GM23338 (cell line): Measurements from ENCODE around the gene OTOGL. TPM values are rescaled to one million over a fixed set of nuclear protein-coding genes. Genes with fewer than 3 reads are reported as not detected.

Source experiments
- ATAC-seq: fragments of 200-7000 bp; cut with Tn5 transposase; 3 replicates; pipeline ENCODE4 v1.9.1; 2020
- DNase-seq: peaks from one replicate; pipeline ENCODE4 v3.0.0-alpha.2; 2015; ENCODE audit warnings: low spot score
- H2AFZ ChIP-seq: fragments of 200-600 bp; sonication (generic); 2 replicates; pipeline ENCODE4 v1.8.0; 2016; ENCODE audit warnings: antibody characterized with exemption, mild to moderate bottlenecking, moderate library complexity
- H3F3A ChIP-seq: fragments of 200-600 bp; sonication (generic); replicated peaks from 2 replicates; pipeline ENCODE4 v1.8.0; 2017; ENCODE audit warnings: antibody characterized with exemption, mixed run types, low read depth
- H3K27ac ChIP-seq: fragments of 200-600 bp; sonication (generic); 2 replicates; pipeline ENCODE4 v1.6.1; 2016; ENCODE audit warnings: low read depth
- H3K27me3 ChIP-seq: fragments of 200-600 bp; sonication (generic); 2 replicates; pipeline ENCODE4 v1.8.0; 2016; ENCODE audit warnings: mild to moderate bottlenecking, mixed run types, moderate library complexity; ENCODE audit not compliant: insufficient read depth
- H3K36me3 ChIP-seq: fragments of 200-600 bp; sonication (generic); 2 replicates; pipeline ENCODE4 v1.8.0; 2016; ENCODE audit warnings: mild to moderate bottlenecking; ENCODE audit not compliant: insufficient read depth
- H3K4me1 ChIP-seq: fragments of 200-600 bp; sonication (generic); 2 replicates; pipeline ENCODE4 v1.8.0; 2016; ENCODE audit warnings: mild to moderate bottlenecking, moderate library complexity; ENCODE audit not compliant: insufficient read depth
- H3K4me2 ChIP-seq: fragments of 200-600 bp; sonication (generic); 2 replicates; pipeline ENCODE4 v1.7.1; 2017; ENCODE audit warnings: mixed run types
- H3K4me3 ChIP-seq: fragments of 200-600 bp; sonication (generic); 2 replicates; pipeline ENCODE4 v1.6.1; 2016; ENCODE audit warnings: mixed run types
- H3K79me2 ChIP-seq: fragments of 200-600 bp; sonication (generic); replicated peaks from 2 replicates; pipeline ENCODE4 v1.8.0; 2017; ENCODE audit warnings: mild to moderate bottlenecking; ENCODE audit not compliant: insufficient read depth
- H3K9me2 ChIP-seq: fragments of 200-600 bp; sonication (generic); 2 replicates; pipeline ENCODE4 v1.8.0; 2017; ENCODE audit not compliant: insufficient read depth
- H4K20me1 ChIP-seq: fragments of 200-600 bp; sonication (generic); replicated peaks from 2 replicates; pipeline ENCODE4 v1.8.0; 2017; ENCODE audit warnings: mild to moderate bottlenecking; ENCODE audit not compliant: insufficient read depth
- H3K27ac Mint-ChIP-seq: 2 replicates; pipeline ENCODE4 v1.8.0; 2020; ENCODE audit warnings: inconsistent platforms, mild to moderate bottlenecking, moderate library complexity, mixed read lengths
- H3K27me3 Mint-ChIP-seq: 3 replicates; pipeline ENCODE4 v1.8.0; 2022; ENCODE audit warnings: low read depth, mild to moderate bottlenecking, moderate library complexity, mixed read lengths, inconsistent platforms; ENCODE audit not compliant: insufficient read depth, poor library complexity
- H3K36me3 Mint-ChIP-seq: 3 replicates; pipeline ENCODE4 v1.8.0; 2021; ENCODE audit warnings: low read depth, mild to moderate bottlenecking, inconsistent platforms, moderate library complexity, mixed read lengths
- H3K4me1 Mint-ChIP-seq: 3 replicates; pipeline ENCODE4 v1.8.0; 2020; ENCODE audit warnings: mild to moderate bottlenecking, inconsistent platforms, mixed read lengths
- H3K4me3 Mint-ChIP-seq: 3 replicates; pipeline ENCODE4 v1.8.0; 2021; ENCODE audit warnings: moderate library complexity, mild to moderate bottlenecking, inconsistent platforms, mixed read lengths
- H3K9me3 Mint-ChIP-seq: 3 replicates; pipeline ENCODE4 v1.8.0; 2020; ENCODE audit warnings: moderate library complexity, mild to moderate bottlenecking, inconsistent platforms, mixed read lengths
- CREB1 ChIP-seq: fragments of 250-450 bp; sonication (Bioruptor Pico); IDR thresholded peaks from 2 replicates; pipeline ENCODE4 v1.5.0; 2020; ENCODE audit warnings: low read depth, mild to moderate bottlenecking, moderate library complexity
- EZH2 ChIP-seq: fragments of 200-600 bp; sonication (generic); IDR thresholded peaks from one replicate; pipeline ENCODE4 v1.8.0; 2017; ENCODE audit warnings: antibody characterized with exemption, mild to moderate bottlenecking, low read depth; ENCODE audit not compliant: unreplicated experiment
- EZH2phosphoT487 ChIP-seq: fragments of 200-600 bp; sonication (generic); IDR thresholded peaks from one replicate; pipeline ENCODE4 v1.8.1; 2018; ENCODE audit warnings: antibody characterized with exemption; ENCODE audit not compliant: unreplicated experiment
- JUNB ChIP-seq: IDR thresholded peaks from one replicate; pipeline ENCODE4 v1.6.1; 2016; ENCODE audit warnings: antibody characterized with exemption; ENCODE audit not compliant: unreplicated experiment
- NANOG ChIP-seq: IDR thresholded peaks from 2 replicates; pipeline ENCODE4 v1.6.1; 2016; ENCODE audit warnings: antibody characterized with exemption, borderline replicate concordance
- POLR2AphosphoS5 ChIP-seq: IDR thresholded peaks from 2 replicates; pipeline ENCODE4 v1.6.1; 2016; ENCODE audit warnings: antibody characterized with exemption, low read depth
- REST ChIP-seq: IDR thresholded peaks from one replicate; pipeline ENCODE4 v1.6.1; 2018; ENCODE audit warnings: antibody characterized with exemption; ENCODE audit not compliant: unreplicated experiment
- STAT1 ChIP-seq: IDR thresholded peaks from one replicate; pipeline ENCODE4 v1.6.1; 2016; ENCODE audit warnings: antibody characterized with exemption; ENCODE audit not compliant: unreplicated experiment
- ZNF114 ChIP-seq: fragments of 250-450 bp; sonication (Bioruptor Pico); IDR thresholded peaks from 2 replicates; pipeline ENCODE4 v1.5.0; 2020; ENCODE audit warnings: mild to moderate bottlenecking, moderate library complexity
- ZNF331 ChIP-seq: fragments of 250-450 bp; sonication (Bioruptor Pico); IDR thresholded peaks from 2 replicates; pipeline ENCODE4 v1.5.0; 2020; ENCODE audit warnings: low read depth, mild to moderate bottlenecking, moderate library complexity
- polyA plus RNA-seq: library from polyadenylated mRNA; unstranded; fragments of >200 nt; fragmentation: Nextera tagmentation; extraction: Ambion mirVana; gene quantifications from 2 replicates; pipeline ENCODE4 v1.2.1, GENCODE V29; 2016
- total RNA-seq: library from RNA; depleted of rRNA; stranded (reverse); fragments of >200 nt; shearing (Covaris generic); gene quantifications from 2 replicates; pipeline ENCODE4 v1.2.3, GENCODE V29; 2014
- TF ChIP-seq, protein P1 (sequence below): IDR thresholded peaks from 2 replicates; pipeline ENCODE4 v1.6.1; 2016; ENCODE audit warnings: antibody characterized with exemption
- TF ChIP-seq, protein P2 (sequence below), 2 experiments: fragments of 200-600 bp in 1 of 2; sonication (generic) in 1 of 2; conservative IDR thresholded peaks; 2 replicates each; pipeline versions ENCODE4 v1.5.1 to v1.6.1; 2016 to 2017; ENCODE audit warnings: antibody characterized with exemption in 2 of 2, low read depth in 2 of 2, mild to moderate bottlenecking in 2 of 2, moderate library complexity in 1 of 2
- TF ChIP-seq, protein P3 (sequence below): fragments of 250-450 bp; sonication (Bioruptor Pico); IDR thresholded peaks from 2 replicates; pipeline ENCODE4 v1.5.0; 2020; ENCODE audit warnings: mild to moderate bottlenecking, moderate library complexity

The OTOGL gene
- total and polyA plus RNA-seq, 2 experiments from 2014 or later = 0.36 to 0.66 TPM

GRCh38 chr12:80314741-80315140 is 215.4 kb downstream of the OTOGL start (continued):
- TF ChIP-seq NANOG = no peak
- no peak for TF ChIP-seq STAT1
- TF ChIP-seq EZH2phosphoT487 = no peak
- TF ChIP-seq, protein P1, sequence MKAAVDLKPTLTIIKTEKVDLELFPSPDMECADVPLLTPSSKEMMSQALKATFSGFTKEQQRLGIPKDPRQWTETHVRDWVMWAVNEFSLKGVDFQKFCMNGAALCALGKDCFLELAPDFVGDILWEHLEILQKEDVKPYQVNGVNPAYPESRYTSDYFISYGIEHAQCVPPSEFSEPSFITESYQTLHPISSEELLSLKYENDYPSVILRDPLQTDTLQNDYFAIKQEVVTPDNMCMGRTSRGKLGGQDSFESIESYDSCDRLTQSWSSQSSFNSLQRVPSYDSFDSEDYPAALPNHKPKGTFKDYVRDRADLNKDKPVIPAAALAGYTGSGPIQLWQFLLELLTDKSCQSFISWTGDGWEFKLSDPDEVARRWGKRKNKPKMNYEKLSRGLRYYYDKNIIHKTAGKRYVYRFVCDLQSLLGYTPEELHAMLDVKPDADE = no peak
- no peak for TF ChIP-seq EZH2
- no peak for TF ChIP-seq ZNF331 (CRISPR knock-in tag)
- TF ChIP-seq JUNB = no peak
- TF ChIP-seq REST = no peak
- TF ChIP-seq, protein P2, sequence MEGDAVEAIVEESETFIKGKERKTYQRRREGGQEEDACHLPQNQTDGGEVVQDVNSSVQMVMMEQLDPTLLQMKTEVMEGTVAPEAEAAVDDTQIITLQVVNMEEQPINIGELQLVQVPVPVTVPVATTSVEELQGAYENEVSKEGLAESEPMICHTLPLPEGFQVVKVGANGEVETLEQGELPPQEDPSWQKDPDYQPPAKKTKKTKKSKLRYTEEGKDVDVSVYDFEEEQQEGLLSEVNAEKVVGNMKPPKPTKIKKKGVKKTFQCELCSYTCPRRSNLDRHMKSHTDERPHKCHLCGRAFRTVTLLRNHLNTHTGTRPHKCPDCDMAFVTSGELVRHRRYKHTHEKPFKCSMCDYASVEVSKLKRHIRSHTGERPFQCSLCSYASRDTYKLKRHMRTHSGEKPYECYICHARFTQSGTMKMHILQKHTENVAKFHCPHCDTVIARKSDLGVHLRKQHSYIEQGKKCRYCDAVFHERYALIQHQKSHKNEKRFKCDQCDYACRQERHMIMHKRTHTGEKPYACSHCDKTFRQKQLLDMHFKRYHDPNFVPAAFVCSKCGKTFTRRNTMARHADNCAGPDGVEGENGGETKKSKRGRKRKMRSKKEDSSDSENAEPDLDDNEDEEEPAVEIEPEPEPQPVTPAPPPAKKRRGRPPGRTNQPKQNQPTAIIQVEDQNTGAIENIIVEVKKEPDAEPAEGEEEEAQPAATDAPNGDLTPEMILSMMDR (conservative IDR thresholded peaks at IDR 0.05; ENCODE audit: low read depth in 2 of 2) = no peak
- TF ChIP-seq ZNF114 (CRISPR knock-in tag) = no peak
- TF ChIP-seq POLR2AphosphoS5 = no peak
- TF ChIP-seq CREB1 (CRISPR knock-in tag) = no peak

- no peaks in the 10 kb centered on the region for H3K9me2 ChIP-seq
- H3K9me3 Mint-ChIP-seq = no peaks in the 10 kb centered on the region
- no peak overlapping the region for H3K27ac ChIP-seq
- H3K4me1 Mint-ChIP-seq = peaks cover 32% of the 10 kb centered on the region
- H4K20me1 ChIP-seq = no peaks in the 10 kb centered on the region
- peaks cover 2% of the 10 kb centered on the region for H3K27me3 Mint-ChIP-seq
- no peaks in the 10 kb centered on the region for H3K36me3 Mint-ChIP-seq
- ATAC-seq (no peak), DNase-seq (no peak)
- no peaks in the 10 kb centered on the region for H3F3A ChIP-seq
- no peak overlapping the region for H3K4me3 Mint-ChIP-seq
- H3K27me3 ChIP-seq = no peaks in the 10 kb centered on the region
- H2AFZ ChIP-seq = no peak overlapping the region
- no peak overlapping the region; the same call in 1 of the 2 replicates for H3K27ac Mint-ChIP-seq
- H3K36me3 ChIP-seq = no peaks in the 10 kb centered on the region
- no peak overlapping the region for H3K4me3 ChIP-seq
- no peak overlapping the region for H3K4me2 ChIP-seq
- peaks cover 27% of the 10 kb centered on the region for H3K4me1 ChIP-seq
- no peaks in the 10 kb centered on the region for H3K79me2 ChIP-seq
- TF ChIP-seq, protein P3, sequence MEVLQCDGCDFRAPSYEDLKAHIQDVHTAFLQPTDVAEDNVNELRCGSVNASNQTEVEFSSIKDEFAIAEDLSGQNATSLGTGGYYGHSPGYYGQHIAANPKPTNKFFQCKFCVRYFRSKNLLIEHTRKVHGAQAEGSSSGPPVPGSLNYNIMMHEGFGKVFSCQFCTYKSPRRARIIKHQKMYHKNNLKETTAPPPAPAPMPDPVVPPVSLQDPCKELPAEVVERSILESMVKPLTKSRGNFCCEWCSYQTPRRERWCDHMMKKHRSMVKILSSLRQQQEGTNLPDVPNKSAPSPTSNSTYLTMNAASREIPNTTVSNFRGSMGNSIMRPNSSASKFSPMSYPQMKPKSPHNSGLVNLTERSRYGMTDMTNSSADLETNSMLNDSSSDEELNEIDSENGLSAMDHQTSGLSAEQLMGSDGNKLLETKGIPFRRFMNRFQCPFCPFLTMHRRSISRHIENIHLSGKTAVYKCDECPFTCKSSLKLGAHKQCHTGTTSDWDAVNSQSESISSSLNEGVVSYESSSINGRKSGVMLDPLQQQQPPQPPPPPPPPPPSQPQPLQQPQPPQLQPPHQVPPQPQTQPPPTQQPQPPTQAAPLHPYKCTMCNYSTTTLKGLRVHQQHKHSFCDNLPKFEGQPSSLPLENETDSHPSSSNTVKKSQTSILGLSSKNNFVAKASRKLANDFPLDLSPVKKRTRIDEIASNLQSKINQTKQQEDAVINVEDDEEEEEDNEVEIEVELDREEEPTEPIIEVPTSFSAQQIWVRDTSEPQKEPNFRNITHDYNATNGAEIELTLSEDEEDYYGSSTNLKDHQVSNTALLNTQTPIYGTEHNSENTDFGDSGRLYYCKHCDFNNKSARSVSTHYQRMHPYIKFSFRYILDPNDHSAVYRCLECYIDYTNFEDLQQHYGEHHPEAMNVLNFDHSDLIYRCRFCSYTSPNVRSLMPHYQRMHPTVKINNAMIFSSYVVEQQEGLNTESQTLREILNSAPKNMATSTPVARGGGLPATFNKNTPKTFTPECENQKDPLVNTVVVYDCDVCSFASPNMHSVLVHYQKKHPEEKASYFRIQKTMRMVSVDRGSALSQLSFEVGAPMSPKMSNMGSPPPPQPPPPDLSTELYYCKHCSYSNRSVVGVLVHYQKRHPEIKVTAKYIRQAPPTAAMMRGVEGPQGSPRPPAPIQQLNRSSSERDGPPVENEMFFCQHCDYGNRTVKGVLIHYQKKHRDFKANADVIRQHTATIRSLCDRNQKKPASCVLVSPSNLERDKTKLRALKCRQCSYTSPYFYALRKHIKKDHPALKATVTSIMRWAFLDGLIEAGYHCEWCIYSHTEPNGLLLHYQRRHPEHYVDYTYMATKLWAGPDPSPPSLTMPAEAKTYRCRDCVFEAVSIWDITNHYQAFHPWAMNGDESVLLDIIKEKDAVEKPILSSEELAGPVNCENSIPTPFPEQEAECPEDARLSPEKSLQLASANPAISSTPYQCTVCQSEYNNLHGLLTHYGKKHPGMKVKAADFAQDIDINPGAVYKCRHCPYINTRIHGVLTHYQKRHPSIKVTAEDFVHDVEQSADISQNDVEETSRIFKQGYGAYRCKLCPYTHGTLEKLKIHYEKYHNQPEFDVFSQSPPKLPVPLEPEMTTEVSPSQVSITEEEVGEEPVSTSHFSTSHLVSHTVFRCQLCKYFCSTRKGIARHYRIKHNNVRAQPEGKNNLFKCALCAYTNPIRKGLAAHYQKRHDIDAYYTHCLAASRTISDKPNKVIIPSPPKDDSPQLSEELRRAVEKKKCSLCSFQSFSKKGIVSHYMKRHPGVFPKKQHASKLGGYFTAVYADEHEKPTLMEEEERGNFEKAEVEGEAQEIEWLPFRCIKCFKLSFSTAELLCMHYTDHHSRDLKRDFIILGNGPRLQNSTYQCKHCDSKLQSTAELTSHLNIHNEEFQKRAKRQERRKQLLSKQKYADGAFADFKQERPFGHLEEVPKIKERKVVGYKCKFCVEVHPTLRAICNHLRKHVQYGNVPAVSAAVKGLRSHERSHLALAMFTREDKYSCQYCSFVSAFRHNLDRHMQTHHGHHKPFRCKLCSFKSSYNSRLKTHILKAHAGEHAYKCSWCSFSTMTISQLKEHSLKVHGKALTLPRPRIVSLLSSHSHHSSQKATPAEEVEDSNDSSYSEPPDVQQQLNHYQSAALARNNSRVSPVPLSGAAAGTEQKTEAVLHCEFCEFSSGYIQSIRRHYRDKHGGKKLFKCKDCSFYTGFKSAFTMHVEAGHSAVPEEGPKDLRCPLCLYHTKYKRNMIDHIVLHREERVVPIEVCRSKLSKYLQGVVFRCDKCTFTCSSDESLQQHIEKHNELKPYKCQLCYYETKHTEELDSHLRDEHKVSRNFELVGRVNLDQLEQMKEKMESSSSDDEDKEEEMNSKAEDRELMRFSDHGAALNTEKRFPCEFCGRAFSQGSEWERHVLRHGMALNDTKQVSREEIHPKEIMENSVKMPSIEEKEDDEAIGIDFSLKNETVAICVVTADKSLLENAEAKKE (CRISPR knock-in tag) = no peak
- TF ChIP-seq STAT1 (no peak), POLR2AphosphoS5 (no peak), CREB1 (CRISPR knock-in tag) (no peak), EZH2 (no peak)
Measured at GRCh38 chr12:80316222-80316621, 216.9 kb downstream of the OTOGL start.
